SK-N-SH (cell line): ENCODE measurements around the gene SIGLEC8. TPM values are rescaled to one million over a fixed set of nuclear protein-coding genes. Genes with fewer than 3 reads are reported as not detected.

Source experiments
- CTCF ChIA-PET: fragments of 300-600, 350-600 bp; formaldehyde crosslinking; extraction: SDS; loops from one replicate; lab custom pipeline; 2021; lab: Yijun Ruan, JAX
- POLR2A ChIA-PET: fragments of 350-600 bp; sonication (Branson Sonifier 250); formaldehyde crosslinking; extraction: SDS; loops from one replicate; lab custom pipeline; 2020; ENCODE audit warnings: antibody characterized with exemption, inconsistent platforms; lab: Yijun Ruan, JAX
- DNase-seq: peaks from one replicate; pipeline ENCODE4 v3.0.0; 2012
- H2AFZ ChIP-seq: fragments of 200-600 bp; sonication (generic); 2 replicates; pipeline ENCODE4 v1.8.1; 2016; ENCODE audit warnings: antibody characterized with exemption, mild to moderate bottlenecking, low read depth
- H3F3A ChIP-seq: fragments of 200-600 bp; sonication (generic); replicated peaks from 2 replicates; pipeline ENCODE3; 2016; ENCODE audit warnings: antibody characterized with exemption, mild to moderate bottlenecking; ENCODE audit not compliant: insufficient read depth
- H3K27ac ChIP-seq, 2 experiments: fragments of 200-500 bp in 1 of 2; fragments of 200-600 bp in 1 of 2; sonication (Bioruptor generic) in 1 of 2; sonication (generic), shearing (Covaris generic) in 1 of 2; 2 replicates each; pipeline versions ENCODE4 v1.5.1 to v1.6.1; 2014 to 2016; ENCODE audit warnings: low read depth in 2 of 2, inconsistent platforms in 1 of 2, low read length in 1 of 2, mild to moderate bottlenecking in 1 of 2, mixed read lengths in 1 of 2
- H3K27me3 ChIP-seq: fragments of 200-600 bp; sonication (generic), shearing (Covaris generic); 2 replicates; pipeline ENCODE4 v1.6.1; 2016; ENCODE audit warnings: mixed run types; ENCODE audit not compliant: insufficient read depth
- H3K36me3 ChIP-seq, 2 experiments: fragments of 200-500 bp in 1 of 2; fragments of 200-600 bp in 1 of 2; sonication (Bioruptor generic) in 1 of 2; sonication (generic) in 1 of 2; replicated peaks in 1 of 2; 2 replicates each; pipeline versions ENCODE3 to v1.5.1; 2014 to 2016; ENCODE audit warnings: low read length in 1 of 2, mild to moderate bottlenecking in 1 of 2; ENCODE audit not compliant: insufficient read depth in 2 of 2, control insufficient read depth in 1 of 2
- H3K4me1 ChIP-seq, 2 experiments: fragments of 200-500 bp in 1 of 2; fragments of 200-600 bp in 1 of 2; sonication (Bioruptor generic) in 1 of 2; sonication (generic), shearing (Covaris generic) in 1 of 2; 2 replicates each; pipeline versions ENCODE4 v1.5.1 to v1.6.1; 2014 to 2016; ENCODE audit warnings: low read depth in 1 of 2, low read length in 1 of 2, mixed run types in 1 of 2; ENCODE audit not compliant: insufficient read depth in 2 of 2, control insufficient read depth in 1 of 2
- H3K4me2 ChIP-seq: fragments of 200-600 bp; sonication (generic), shearing (Covaris generic); 2 replicates; pipeline ENCODE4 v1.6.1; 2017; ENCODE audit warnings: mixed run types
- H3K4me3 ChIP-seq, 2 experiments: fragments of 200-500 bp in 1 of 2; fragments of 200-600 bp in 1 of 2; sonication (Bioruptor generic) in 1 of 2; sonication (generic), shearing (Covaris generic) in 1 of 2; 2 replicates each; pipeline versions ENCODE4 v1.5.1 to v1.8.1; 2014 to 2016; ENCODE audit warnings: low read depth in 2 of 2, inconsistent platforms in 1 of 2, low read length in 1 of 2, mild to moderate bottlenecking in 1 of 2, mixed read lengths in 1 of 2, moderate library complexity in 1 of 2
- H3K79me2 ChIP-seq: fragments of 200-600 bp; sonication (generic); 2 replicates; pipeline ENCODE4 v1.8.1; 2017; ENCODE audit warnings: mild to moderate bottlenecking; ENCODE audit not compliant: insufficient read depth
- H3K9ac ChIP-seq: fragments of 200-600 bp; sonication (generic); 2 replicates; pipeline ENCODE4 v1.6.1; 2017; ENCODE audit warnings: mixed run types
- H3K9me2 ChIP-seq: fragments of 200-600 bp; sonication (generic); 2 replicates; pipeline ENCODE4 v1.6.1; 2017; ENCODE audit warnings: mixed run types
- H3K9me3 ChIP-seq: fragments of 200-600 bp; sonication (generic); 2 replicates; pipeline ENCODE4 v1.6.1; 2017; ENCODE audit warnings: mixed run types, mild to moderate bottlenecking, moderate library complexity
- H4K20me1 ChIP-seq: fragments of 200-600 bp; sonication (generic); 2 replicates; pipeline ENCODE4 v1.6.1; 2017; ENCODE audit warnings: mild to moderate bottlenecking, mixed run types; ENCODE audit not compliant: insufficient read depth
- EP300 ChIP-seq, 2 experiments: IDR thresholded peaks; 2 replicates each; pipeline versions ENCODE4 v1.4.0 to v1.6.1; 2012; ENCODE audit warnings: borderline replicate concordance in 1 of 2, low read depth in 1 of 2, low read length in 1 of 2
- FOXJ3 ChIP-seq: sonication (generic); formaldehyde crosslinking; IDR thresholded peaks from 2 replicates; pipeline ENCODE4 v1.5.1; 2020; ENCODE audit warnings: mild to moderate bottlenecking, missing genetic modification reagents
- IRF3 ChIP-seq: fragments of 150-350 bp; IDR thresholded peaks from 2 replicates; pipeline ENCODE4 v1.6.1; 2016; ENCODE audit warnings: mild to moderate bottlenecking, low read depth, low read length
- MEF2A ChIP-seq: IDR thresholded peaks from 2 replicates; pipeline ENCODE4 v1.4.0; 2012; ENCODE audit warnings: low read depth, borderline replicate concordance
- NRF1 ChIP-seq: IDR thresholded peaks from 2 replicates; pipeline ENCODE4 v1.6.1; 2012; ENCODE audit warnings: low read depth, mild to moderate bottlenecking, low read length
- POLR2AphosphoS5 ChIP-seq: IDR thresholded peaks from 2 replicates; pipeline ENCODE4 v1.6.1; 2012; ENCODE audit warnings: low read depth, low read length
- RCOR1 ChIP-seq: fragments of 150-350 bp; IDR thresholded peaks from 2 replicates; pipeline ENCODE4 v1.6.1; 2017; ENCODE audit warnings: antibody characterized with exemption, low read length
- REST ChIP-seq: IDR thresholded peaks from 2 replicates; pipeline ENCODE4 v1.6.1; 2012; ENCODE audit warnings: mild to moderate bottlenecking, low read depth, low read length, moderate library complexity
- SMC3 ChIP-seq: IDR thresholded peaks from 2 replicates; pipeline ENCODE4 v1.6.1; 2012; ENCODE audit warnings: low read depth, low read length, improper control_type of control experiment
- WGBS: methylation state at CpG from one replicate; pipeline ENCODE4 v1.1.6; 2017; ENCODE audit warnings: low lambda C conversion rate; 5-methylcytosine and 5-hydroxymethylcytosine counted together
- polyA plus RNA-seq, 3 experiments: library from polyadenylated mRNA; depleted of rRNA; stranded (reverse); fragments of >200 nt; gene quantifications; 2 replicates each; pipeline ENCODE4 v1.2.3, GENCODE V29; 2012

The SIGLEC8 gene
- polyA plus RNA-seq, 1 of the 3 experiments (the other 2 are of a cell fraction): not detected

- Histone ChIP-seq H3K9me3 (no peaks in the 10 kb centered on the region), H3K4me1 (no peaks in the 10 kb centered on the region), H3F3A (no peaks in the 10 kb centered on the region), H2AFZ (no peak overlapping the region), H3K79me2 (no peaks in the 10 kb centered on the region), H3K4me3 (no peak overlapping the region), H3K36me3 (no peaks in the 10 kb centered on the region), H3K27ac (no peak overlapping the region), H3K9ac (no peak overlapping the region), H3K27me3 (peaks cover 27% of the 10 kb centered on the region), H3K4me2 (no peak overlapping the region), H3K9me2 (no peaks in the 10 kb centered on the region), H4K20me1 (no peaks in the 10 kb centered on the region)
- ChIA-PET CTCF (interaction anchor here (1.3 kb wide), 1 partner anchor 8 kb away, joined by 6 read pairs; no protein-coding TSS in a partner anchor), POLR2A (no interaction called here)
- TF ChIP-seq SMC3 (no peak), NRF1 (no peak), EP300 (IDR thresholded peaks at IDR 0.05; ENCODE audit: borderline replicate concordance in 1 of 2, low read depth in 1 of 2, low read length in 1 of 2) (no peak), IRF3 (no peak), POLR2AphosphoS5 (no peak)
- 0% methylated on average over 3 of the region's 3 CpGs for WGBS
- no peak for DNase-seq
Observed at GRCh38 chr19:51430221-51430620, 28.0 kb downstream of the SIGLEC8 start.

- no peaks in the 10 kb centered on the region for H3F3A ChIP-seq
- H4K20me1 ChIP-seq: no peaks in the 10 kb centered on the region
- DNase-seq: no peak
- H2AFZ ChIP-seq: no peak overlapping the region
- peaks cover 17% of the 10 kb centered on the region for H3K27me3 ChIP-seq
- no peaks in the 10 kb centered on the region for H3K4me1 ChIP-seq
- H3K9ac ChIP-seq: no peak overlapping the region
- no peak for TF ChIP-seq MEF2A
- TF ChIP-seq IRF3: no peak
- TF ChIP-seq REST: no peak
- no peak for TF ChIP-seq RCOR1
- no peak for TF ChIP-seq EP300 (IDR thresholded peaks at IDR 0.05; ENCODE audit: borderline replicate concordance in 1 of 2, low read depth in 1 of 2, low read length in 1 of 2)
- TF ChIP-seq FOXJ3 (CRISPR knock-in tag): no peak
- no peak for TF ChIP-seq POLR2AphosphoS5
- H3K36me3 ChIP-seq: no peaks in the 10 kb centered on the region
- H3K79me2 ChIP-seq: no peaks in the 10 kb centered on the region
- H3K4me3 ChIP-seq: no peak overlapping the region
- WGBS: 7% methylated on average over 3 of the region's 3 CpGs
- no peak overlapping the region for H3K4me2 ChIP-seq
- H3K9me3 ChIP-seq: no peaks in the 10 kb centered on the region
- POLR2A ChIA-PET: no interaction called here
- no peak overlapping the region for H3K27ac ChIP-seq
- no peaks in the 10 kb centered on the region for H3K9me2 ChIP-seq
- CTCF ChIA-PET: interaction anchor here (1.2 to 1.4 kb wide), 3 partner anchors 13 to 230 kb away, joined by 3 to 6 read pairs (median 4); no protein-coding TSS in a partner anchor
Observed at GRCh38 chr19:51427201-51427600, 31.1 kb downstream of the SIGLEC8 start.
